SK-N-SH (cell line): ENCODE measurements around the gene RNU6-9. TPM values are rescaled to one million over a fixed set of nuclear protein-coding genes. Genes with fewer than 3 reads are reported as not detected.
A peak's percentile ranks its signal among the peaks of the same experiment; 100 is the strongest.

Experiments used
- CTCF ChIA-PET: fragments of 300-600, 350-600 bp; formaldehyde crosslinking; extraction: SDS; loops from one replicate; lab custom pipeline; 2021; lab: Yijun Ruan, JAX
- POLR2A ChIA-PET: fragments of 350-600 bp; sonication (Branson Sonifier 250); formaldehyde crosslinking; extraction: SDS; loops from one replicate; lab custom pipeline; 2020; ENCODE audit warnings: antibody characterized with exemption, inconsistent platforms; lab: Yijun Ruan, JAX
- DNase-seq: peaks from one replicate; pipeline ENCODE4 v3.0.0; 2012
- H2AFZ ChIP-seq: fragments of 200-600 bp; sonication (generic); 2 replicates; pipeline ENCODE4 v1.8.1; 2016; ENCODE audit warnings: antibody characterized with exemption, mild to moderate bottlenecking, low read depth
- H3F3A ChIP-seq: fragments of 200-600 bp; sonication (generic); replicated peaks from 2 replicates; pipeline ENCODE3; 2016; ENCODE audit warnings: antibody characterized with exemption, mild to moderate bottlenecking; ENCODE audit not compliant: insufficient read depth
- H3K27ac ChIP-seq, 2 experiments: fragments of 200-500 bp in 1 of 2; fragments of 200-600 bp in 1 of 2; sonication (Bioruptor generic) in 1 of 2; sonication (generic), shearing (Covaris generic) in 1 of 2; 2 replicates each; pipeline versions ENCODE4 v1.5.1 to v1.6.1; 2014 to 2016; ENCODE audit warnings: low read depth in 2 of 2, inconsistent platforms in 1 of 2, low read length in 1 of 2, mild to moderate bottlenecking in 1 of 2, mixed read lengths in 1 of 2
- H3K27me3 ChIP-seq: fragments of 200-600 bp; sonication (generic), shearing (Covaris generic); 2 replicates; pipeline ENCODE4 v1.6.1; 2016; ENCODE audit warnings: mixed run types; ENCODE audit not compliant: insufficient read depth
- H3K36me3 ChIP-seq, 2 experiments: fragments of 200-500 bp in 1 of 2; fragments of 200-600 bp in 1 of 2; sonication (Bioruptor generic) in 1 of 2; sonication (generic) in 1 of 2; replicated peaks in 1 of 2; 2 replicates each; pipeline versions ENCODE3 to v1.5.1; 2014 to 2016; ENCODE audit warnings: low read length in 1 of 2, mild to moderate bottlenecking in 1 of 2; ENCODE audit not compliant: insufficient read depth in 2 of 2, control insufficient read depth in 1 of 2
- H3K4me1 ChIP-seq, 2 experiments: fragments of 200-500 bp in 1 of 2; fragments of 200-600 bp in 1 of 2; sonication (Bioruptor generic) in 1 of 2; sonication (generic), shearing (Covaris generic) in 1 of 2; 2 replicates each; pipeline versions ENCODE4 v1.5.1 to v1.6.1; 2014 to 2016; ENCODE audit warnings: low read depth in 1 of 2, low read length in 1 of 2, mixed run types in 1 of 2; ENCODE audit not compliant: insufficient read depth in 2 of 2, control insufficient read depth in 1 of 2
- H3K4me2 ChIP-seq: fragments of 200-600 bp; sonication (generic), shearing (Covaris generic); 2 replicates; pipeline ENCODE4 v1.6.1; 2017; ENCODE audit warnings: mixed run types
- H3K4me3 ChIP-seq, 2 experiments: fragments of 200-500 bp in 1 of 2; fragments of 200-600 bp in 1 of 2; sonication (Bioruptor generic) in 1 of 2; sonication (generic), shearing (Covaris generic) in 1 of 2; 2 replicates each; pipeline versions ENCODE4 v1.5.1 to v1.8.1; 2014 to 2016; ENCODE audit warnings: low read depth in 2 of 2, inconsistent platforms in 1 of 2, low read length in 1 of 2, mild to moderate bottlenecking in 1 of 2, mixed read lengths in 1 of 2, moderate library complexity in 1 of 2
- H3K79me2 ChIP-seq: fragments of 200-600 bp; sonication (generic); 2 replicates; pipeline ENCODE4 v1.8.1; 2017; ENCODE audit warnings: mild to moderate bottlenecking; ENCODE audit not compliant: insufficient read depth
- H3K9ac ChIP-seq: fragments of 200-600 bp; sonication (generic); 2 replicates; pipeline ENCODE4 v1.6.1; 2017; ENCODE audit warnings: mixed run types
- H3K9me2 ChIP-seq: fragments of 200-600 bp; sonication (generic); 2 replicates; pipeline ENCODE4 v1.6.1; 2017; ENCODE audit warnings: mixed run types
- H3K9me3 ChIP-seq: fragments of 200-600 bp; sonication (generic); 2 replicates; pipeline ENCODE4 v1.6.1; 2017; ENCODE audit warnings: mixed run types, mild to moderate bottlenecking, moderate library complexity
- H4K20me1 ChIP-seq: fragments of 200-600 bp; sonication (generic); 2 replicates; pipeline ENCODE4 v1.6.1; 2017; ENCODE audit warnings: mild to moderate bottlenecking, mixed run types; ENCODE audit not compliant: insufficient read depth
- CHD2 ChIP-seq: fragments of 150-350 bp; IDR thresholded peaks from 2 replicates; pipeline ENCODE4 v1.6.1; 2018; ENCODE audit warnings: low read length; ENCODE audit not compliant: partially characterized antibody
- POLR2AphosphoS5 ChIP-seq: IDR thresholded peaks from 2 replicates; pipeline ENCODE4 v1.6.1; 2012; ENCODE audit warnings: low read depth, low read length
- TEAD4 ChIP-seq: IDR thresholded peaks from 2 replicates; pipeline ENCODE4 v1.4.0; 2012; ENCODE audit warnings: mild to moderate bottlenecking, borderline replicate concordance; ENCODE audit not compliant: insufficient read depth
- WGBS: methylation state at CpG from one replicate; pipeline ENCODE4 v1.1.6; 2017; ENCODE audit warnings: low lambda C conversion rate; 5-methylcytosine and 5-hydroxymethylcytosine counted together
- polyA plus RNA-seq, 3 experiments: library from polyadenylated mRNA; depleted of rRNA; stranded (reverse); fragments of >200 nt; gene quantifications; 2 replicates each; pipeline ENCODE4 v1.2.3, GENCODE V29; 2012
- TF ChIP-seq, protein P1 (sequence below): IDR thresholded peaks from 2 replicates; pipeline ENCODE4; 2012
- TF ChIP-seq, protein P2 (sequence below): IDR thresholded peaks from 2 replicates; pipeline ENCODE4 v1.4.0; 2012; ENCODE audit warnings: low read depth, borderline replicate concordance

RNU6-9 gene
- polyA plus RNA-seq, 1 of the 3 experiments (the other 2 are of a cell fraction), result not detected

DNA sequence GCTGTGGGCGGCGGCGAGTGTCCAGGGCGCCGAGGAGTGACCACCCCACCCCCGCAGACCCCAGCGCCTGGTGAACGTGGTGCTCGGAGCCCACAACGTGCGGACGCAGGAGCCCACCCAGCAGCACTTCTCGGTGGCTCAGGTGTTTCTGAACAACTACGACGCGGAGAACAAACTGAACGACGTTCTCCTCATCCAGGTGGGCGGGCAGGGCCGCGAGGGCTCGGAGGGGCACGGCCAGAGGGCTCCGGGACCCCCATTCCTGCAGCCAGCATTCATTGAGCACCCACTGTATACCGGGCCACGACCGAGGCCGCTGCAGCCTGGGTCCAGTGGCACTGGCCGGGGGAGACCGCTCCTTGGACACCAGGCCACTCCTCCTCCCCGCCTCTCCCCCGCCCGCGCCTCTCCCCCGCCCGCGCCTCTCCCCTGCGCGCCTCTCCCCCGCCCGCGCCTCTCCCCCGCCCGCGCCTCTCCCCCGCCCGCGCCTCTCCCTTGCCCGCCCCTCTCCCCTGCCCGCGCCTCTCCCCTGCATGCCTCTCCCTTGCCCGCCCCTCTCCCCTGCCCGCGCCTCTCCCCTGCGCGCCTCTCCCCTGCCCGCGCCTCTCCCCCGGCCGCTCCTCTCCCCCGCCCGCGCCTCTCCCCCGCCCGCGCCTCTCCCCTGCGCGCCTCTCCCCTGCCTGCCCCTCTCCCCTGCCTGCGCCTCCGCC lies 49.3 kb upstream of the RNU6-9 start:
- H3K9ac ChIP-seq, result no peak overlapping the region
- H3K4me1 ChIP-seq, result no peaks in the 10 kb centered on the region; a peak in 1 of 4 replicates
- H2AFZ ChIP-seq, result no peak overlapping the region
- H3K27ac ChIP-seq, result no peak overlapping the region
- peak overlapping the region; percentile 47; the same call in 1 of the 2 replicates for H3K4me2 ChIP-seq
- no peak overlapping the region for H3K4me3 ChIP-seq
- no peaks in the 10 kb centered on the region for H3K9me2 ChIP-seq
- peaks cover 69% of the 10 kb centered on the region for H3K27me3 ChIP-seq
- H3F3A ChIP-seq, result peaks cover 9% of the 10 kb centered on the region
- H4K20me1 ChIP-seq, result no peaks in the 10 kb centered on the region
- WGBS, result 5% methylated on average over 26 of the region's 70 CpGs
- no peak for TF ChIP-seq CHD2
- TF ChIP-seq, protein P1, sequence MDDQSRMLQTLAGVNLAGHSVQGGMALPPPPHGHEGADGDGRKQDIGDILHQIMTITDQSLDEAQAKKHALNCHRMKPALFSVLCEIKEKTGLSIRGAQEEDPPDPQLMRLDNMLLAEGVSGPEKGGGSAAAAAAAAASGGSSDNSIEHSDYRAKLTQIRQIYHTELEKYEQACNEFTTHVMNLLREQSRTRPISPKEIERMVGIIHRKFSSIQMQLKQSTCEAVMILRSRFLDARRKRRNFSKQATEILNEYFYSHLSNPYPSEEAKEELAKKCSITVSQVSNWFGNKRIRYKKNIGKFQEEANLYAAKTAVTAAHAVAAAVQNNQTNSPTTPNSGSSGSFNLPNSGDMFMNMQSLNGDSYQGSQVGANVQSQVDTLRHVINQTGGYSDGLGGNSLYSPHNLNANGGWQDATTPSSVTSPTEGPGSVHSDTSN, result no peak
- no peaks in the 10 kb centered on the region for H3K79me2 ChIP-seq
- ChIA-PET CTCF (interaction anchor here (0.9 to 2.1 kb wide), 2 partner anchors 13 to 16 kb away, joined by 3 to 7 read pairs; no protein-coding TSS in a partner anchor), POLR2A (no interaction called here)
- DNase-seq, result no peak
- H3K9me3 ChIP-seq, result no peaks in the 10 kb centered on the region
- no peaks in the 10 kb centered on the region for H3K36me3 ChIP-seq

DNA sequence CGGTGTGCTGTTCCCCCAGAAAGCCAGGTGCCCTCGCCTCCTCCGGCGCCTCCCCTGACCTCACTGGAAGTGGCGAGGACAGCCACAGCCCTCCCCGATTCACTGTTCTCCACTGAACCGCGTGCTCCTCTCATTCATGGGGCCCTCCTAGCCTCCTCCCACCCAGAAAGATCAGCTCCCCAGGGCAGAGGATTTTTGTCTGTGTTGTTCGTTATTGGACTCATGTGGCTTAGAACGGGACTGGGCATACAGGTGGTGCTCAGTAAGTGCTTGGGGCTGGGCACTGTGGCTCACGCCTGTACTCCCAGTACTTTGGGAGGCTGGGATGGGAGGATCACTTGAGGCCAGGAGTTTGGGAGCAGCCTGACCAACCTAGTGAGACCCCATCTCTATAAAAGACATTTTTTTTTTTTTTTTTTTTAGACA lies 48.7 kb upstream of the RNU6-9 start:
- Histone ChIP-seq H3K36me3 (no peaks in the 10 kb centered on the region), H3K27ac (no peak overlapping the region), H3K27me3 (peaks cover 73% of the 10 kb centered on the region), H3K79me2 (no peaks in the 10 kb centered on the region), H3F3A (peaks cover 9% of the 10 kb centered on the region), H3K4me1 (no peaks in the 10 kb centered on the region; a peak in 1 of 4 replicates), H3K4me2 (no peak overlapping the region), H3K4me3 (no peak overlapping the region), H3K9ac (no peak overlapping the region), H2AFZ (no peak overlapping the region), H4K20me1 (no peaks in the 10 kb centered on the region), H3K9me3 (no peaks in the 10 kb centered on the region), H3K9me2 (no peaks in the 10 kb centered on the region)
- 22% methylated on average over 9 of the region's 11 CpGs for WGBS
- ChIA-PET POLR2A (no interaction called here), CTCF (interaction anchor here (1.1 kb wide), 1 partner anchor 20 kb away, joined by 3 read pairs; no protein-coding TSS in a partner anchor)
- no peak for TF ChIP-seq TEAD4
- no peak for DNase-seq

DNA sequence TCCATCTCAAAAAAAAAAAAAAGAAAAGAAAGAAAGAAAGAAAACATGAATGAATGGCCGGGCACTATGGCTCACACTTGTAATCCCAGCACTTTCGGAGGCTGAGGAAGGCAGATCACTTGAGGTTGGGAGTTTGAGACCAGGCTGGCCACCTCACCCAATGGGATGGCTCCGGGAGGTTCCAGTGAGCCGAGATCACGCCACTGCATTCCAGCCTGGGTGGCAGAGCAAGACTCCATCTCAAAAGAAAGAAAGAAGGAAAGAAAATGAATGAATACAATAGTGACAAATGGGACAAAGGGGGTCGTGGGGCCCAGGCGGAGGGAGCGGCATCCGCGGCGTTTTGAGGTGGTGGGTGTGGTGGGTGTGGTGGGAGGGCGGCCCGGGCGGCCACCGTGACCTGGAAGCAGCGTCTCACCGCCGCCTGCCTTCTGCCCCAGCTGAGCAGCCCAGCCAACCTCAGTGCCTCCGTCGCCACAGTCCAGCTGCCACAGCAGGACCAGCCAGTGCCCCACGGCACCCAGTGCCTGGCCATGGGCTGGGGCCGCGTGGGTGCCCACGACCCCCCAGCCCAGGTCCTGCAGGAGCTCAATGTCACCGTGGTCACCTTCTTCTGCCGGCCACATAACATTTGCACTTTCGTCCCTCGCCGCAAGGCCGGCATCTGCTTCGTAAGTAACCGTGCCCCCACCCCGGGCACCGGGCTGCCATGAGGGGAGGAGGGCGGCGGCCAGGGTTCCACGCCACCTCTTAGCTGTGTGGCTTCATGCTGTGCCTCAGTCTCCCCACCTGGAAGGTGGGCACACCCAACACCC lies 47.4 kb upstream of the RNU6-9 start:
- no peaks in the 10 kb centered on the region for H3K9me3 ChIP-seq
- H3K4me1 ChIP-seq, result peaks cover 0 to 7% of the 10 kb centered on the region in 2 experiments; a peak in 1 of 4 replicates
- WGBS, result 9% methylated on average over 15 of the region's 37 CpGs
- TF ChIP-seq POLR2AphosphoS5, result no peak
- TF ChIP-seq, protein P2, sequence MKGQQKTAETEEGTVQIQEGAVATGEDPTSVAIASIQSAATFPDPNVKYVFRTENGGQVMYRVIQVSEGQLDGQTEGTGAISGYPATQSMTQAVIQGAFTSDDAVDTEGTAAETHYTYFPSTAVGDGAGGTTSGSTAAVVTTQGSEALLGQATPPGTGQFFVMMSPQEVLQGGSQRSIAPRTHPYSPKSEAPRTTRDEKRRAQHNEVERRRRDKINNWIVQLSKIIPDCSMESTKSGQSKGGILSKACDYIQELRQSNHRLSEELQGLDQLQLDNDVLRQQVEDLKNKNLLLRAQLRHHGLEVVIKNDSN, result no peak
- H3K9me2 ChIP-seq, result no peaks in the 10 kb centered on the region
- peaks cover 18% of the 10 kb centered on the region for H3F3A ChIP-seq
- peaks cover 73% of the 10 kb centered on the region for H3K27me3 ChIP-seq
- no peak overlapping the region for H2AFZ ChIP-seq
- H3K36me3 ChIP-seq, result no peaks in the 10 kb centered on the region
- H3K4me3 ChIP-seq, result peak overlapping the region in 1 of 2 experiments; percentile 19; a peak in 1 of 4 replicates
- DNase-seq, result no peak
- H3K9ac ChIP-seq, result no peak overlapping the region
- H3K4me2 ChIP-seq, result no peak overlapping the region
- no peaks in the 10 kb centered on the region for H3K79me2 ChIP-seq
- H4K20me1 ChIP-seq, result no peaks in the 10 kb centered on the region
- POLR2A ChIA-PET, result no interaction called here
- no peak overlapping the region for H3K27ac ChIP-seq
- CTCF ChIA-PET, result interaction anchor here (0.6 to 1.7 kb wide), 4 partner anchors 10 to 107 kb away, joined by 3 to 8 read pairs (median 4); no protein-coding TSS in a partner anchor
